Activated naive CD8-positive, alpha-beta T cell treated with anti-CD3 and anti-CD28 coated beads, Interleukin-2, amount 50 U/mL, for 16 hours (primary cell): ENCODE measurements around the gene IGF2BP1.
"Not testable (repeated sequence)": the region's sequence is repeated elsewhere in the genome, so short reads cannot be mapped to it uniquely, and the experiment has no call there.

ENCODE experiments used
- DNase-seq: peaks from one replicate; pipeline ENCODE4 v3.0.0-alpha.2; 2020; ENCODE audit warnings: low read depth, low spot score

The IGF2BP1 gene

DNA sequence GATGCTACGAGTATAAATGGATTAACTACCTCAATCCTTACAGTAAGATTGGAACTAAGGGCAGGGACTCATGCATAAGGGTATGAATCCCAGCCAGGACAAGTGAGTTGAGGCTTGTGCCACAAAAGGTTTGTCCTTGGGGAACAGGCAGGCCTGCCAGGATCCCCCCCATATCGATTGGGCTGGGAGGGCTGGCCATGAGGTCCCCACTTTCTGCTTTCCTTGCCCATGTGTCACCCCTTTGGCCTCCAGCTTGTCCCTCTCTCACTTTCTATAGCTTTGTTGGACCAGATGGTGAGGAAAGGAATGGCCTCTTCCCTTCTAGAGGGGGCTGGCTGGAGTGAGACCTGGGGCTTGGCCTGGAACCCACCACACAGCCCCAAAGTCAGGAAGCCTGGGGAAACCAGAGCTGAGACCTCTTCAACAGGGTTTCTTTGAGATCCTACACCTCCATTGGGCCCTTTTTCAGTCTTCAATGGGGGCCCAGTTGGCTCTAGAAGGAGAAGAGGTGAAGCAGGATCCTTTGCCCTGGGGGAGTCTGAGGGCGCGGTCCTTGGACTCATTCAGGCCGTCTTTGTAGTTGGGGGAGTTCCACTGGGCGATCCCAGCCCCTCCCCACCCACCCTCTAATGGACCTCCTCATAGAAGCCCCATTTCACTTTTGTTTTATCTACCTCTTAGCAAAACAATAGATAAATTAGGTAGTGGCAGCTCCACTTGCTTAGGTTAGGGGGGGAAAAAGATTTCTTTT is 57.3 kb downstream of the IGF2BP1 start:
- DNase-seq, result no peak

DNA sequence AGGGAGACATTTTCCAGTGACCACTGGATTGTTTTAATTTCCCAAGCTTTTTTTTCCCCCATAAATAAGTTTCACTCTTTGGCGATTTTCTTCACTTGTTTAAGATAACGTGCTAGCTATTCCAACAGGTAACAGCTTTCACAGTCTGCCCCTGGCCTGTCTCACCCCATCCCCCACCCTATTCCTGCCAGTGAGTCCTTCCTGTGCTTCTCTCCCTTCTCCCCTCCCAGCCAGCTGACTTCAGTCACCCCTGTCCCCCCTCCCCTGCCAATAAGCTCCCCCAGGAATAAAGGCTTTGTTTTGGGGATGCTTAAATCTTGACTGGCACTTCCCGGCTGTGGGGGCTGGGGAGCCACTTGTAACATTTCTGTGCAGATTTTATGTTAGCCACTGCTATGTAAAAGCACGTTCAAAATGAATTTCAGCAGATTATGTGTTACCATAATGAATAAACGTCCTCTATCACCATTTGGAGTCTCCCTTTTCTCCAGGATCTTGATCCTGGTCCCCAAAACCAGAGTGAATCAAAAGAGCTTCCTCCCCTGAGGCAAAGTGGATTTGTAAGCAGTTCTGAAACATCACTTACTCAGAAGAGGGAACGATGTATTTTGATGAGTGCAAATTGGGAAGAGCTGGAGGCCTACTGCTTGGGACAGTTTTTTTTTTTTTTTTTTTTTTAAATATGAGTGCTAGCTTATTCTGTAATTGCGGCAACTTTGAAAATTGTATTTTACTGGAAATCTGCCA is 58.2 kb downstream of the IGF2BP1 start:
- DNase-seq, result no peak

- no peak for DNase-seq
Measured at GRCh38 chr17:49061524-49061943, 64.3 kb downstream of the IGF2BP1 start.

GRCh38 chr17:49063652-49064051 is 66.5 kb downstream of the IGF2BP1 start:
- no peak for DNase-seq

DNA sequence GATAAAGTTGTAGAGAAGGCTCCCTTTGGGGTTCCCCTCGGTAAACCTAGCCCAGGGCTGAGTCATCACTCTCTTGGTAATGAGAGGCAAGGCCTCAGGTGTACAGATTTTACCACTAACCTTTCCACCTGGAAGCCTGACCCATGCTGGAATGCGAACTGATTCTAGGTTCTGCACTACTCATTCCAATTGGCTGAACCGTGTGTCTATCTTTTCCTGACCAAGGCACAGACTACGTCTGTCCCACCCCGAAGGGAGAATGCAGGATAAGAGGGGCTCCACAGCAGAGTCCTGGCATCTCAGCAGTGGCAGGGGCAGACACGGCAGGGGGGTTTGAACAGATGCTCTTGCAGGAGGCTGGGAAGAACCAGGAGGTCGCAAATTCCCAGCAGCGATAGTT is 70.0 kb downstream of the IGF2BP1 start:
- no peak for DNase-seq

DNA sequence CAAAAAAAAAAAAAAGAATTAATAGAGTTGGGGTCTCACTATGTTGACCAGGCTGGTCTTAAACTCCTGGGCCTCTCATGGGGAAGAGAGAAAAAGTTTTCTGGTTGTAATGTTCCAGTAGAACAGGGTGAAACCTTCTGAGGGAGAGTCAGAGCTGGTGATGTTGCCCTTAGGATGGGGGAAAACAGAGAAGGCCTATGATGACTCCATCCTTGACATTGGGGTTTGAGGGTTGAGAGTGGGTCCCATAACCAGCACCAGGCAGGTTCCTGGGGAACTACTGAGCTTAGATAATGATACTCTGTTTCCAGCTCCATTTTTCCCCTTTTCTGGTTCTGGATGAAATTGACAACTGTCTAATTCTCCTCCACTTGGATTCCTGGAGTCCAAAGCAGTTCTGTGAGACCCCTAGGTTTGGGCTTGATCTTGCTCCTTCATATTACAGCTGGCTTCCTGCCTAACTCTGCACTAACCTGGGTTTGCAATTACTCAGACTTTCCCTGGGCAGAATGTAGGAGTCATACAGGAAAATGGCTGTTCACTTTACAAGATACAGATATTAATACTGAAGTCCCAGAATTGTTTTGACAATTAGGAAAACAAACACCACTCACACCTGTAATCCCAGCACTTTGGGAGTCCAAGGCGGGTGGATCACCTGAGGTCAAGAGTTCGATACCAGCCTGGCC is 72.5 kb downstream of the IGF2BP1 start:
- no peak for DNase-seq

- no peak for DNase-seq
Measured at GRCh38 chr17:49071106-49071505, 73.9 kb downstream of the IGF2BP1 start.

GRCh38 chr17:49074851-49075540 is 77.8 kb downstream of the IGF2BP1 start:
- no peak for DNase-seq

- DNase-seq, result no peak
Measured at GRCh38 chr17:49076573-49077384, 79.6 kb downstream of the IGF2BP1 start.

DNA sequence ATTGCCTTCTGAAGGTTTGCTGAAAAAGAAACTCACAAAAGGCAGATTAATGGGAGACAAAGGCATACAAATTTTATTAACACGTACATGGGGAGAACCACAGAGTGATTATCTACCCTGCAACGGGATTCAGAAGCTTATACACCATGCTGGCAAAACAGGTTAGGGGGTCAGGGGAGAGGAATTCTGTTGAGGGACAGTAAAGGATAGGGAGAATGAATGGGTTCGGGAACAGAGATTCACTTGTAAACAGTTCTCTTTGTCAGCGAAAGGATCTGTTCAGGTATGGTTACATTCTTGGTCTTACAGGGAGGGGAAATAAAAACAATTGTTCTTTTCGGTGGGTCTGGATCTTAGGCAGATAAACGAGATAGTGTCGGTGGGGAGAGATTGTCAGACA is 81.1 kb downstream of the IGF2BP1 start:
- no peak for DNase-seq

GRCh38 chr17:49079840-49080663 is 82.9 kb downstream of the IGF2BP1 start:
- DNase-seq, result no peak

GRCh38 chr17:49082231-49082630 is 85.0 kb downstream of the IGF2BP1 start:
- no peak for DNase-seq

- not testable (repeated sequence) for DNase-seq
Measured at GRCh38 chr17:49085046-49085445, 87.9 kb downstream of the IGF2BP1 start.

DNA sequence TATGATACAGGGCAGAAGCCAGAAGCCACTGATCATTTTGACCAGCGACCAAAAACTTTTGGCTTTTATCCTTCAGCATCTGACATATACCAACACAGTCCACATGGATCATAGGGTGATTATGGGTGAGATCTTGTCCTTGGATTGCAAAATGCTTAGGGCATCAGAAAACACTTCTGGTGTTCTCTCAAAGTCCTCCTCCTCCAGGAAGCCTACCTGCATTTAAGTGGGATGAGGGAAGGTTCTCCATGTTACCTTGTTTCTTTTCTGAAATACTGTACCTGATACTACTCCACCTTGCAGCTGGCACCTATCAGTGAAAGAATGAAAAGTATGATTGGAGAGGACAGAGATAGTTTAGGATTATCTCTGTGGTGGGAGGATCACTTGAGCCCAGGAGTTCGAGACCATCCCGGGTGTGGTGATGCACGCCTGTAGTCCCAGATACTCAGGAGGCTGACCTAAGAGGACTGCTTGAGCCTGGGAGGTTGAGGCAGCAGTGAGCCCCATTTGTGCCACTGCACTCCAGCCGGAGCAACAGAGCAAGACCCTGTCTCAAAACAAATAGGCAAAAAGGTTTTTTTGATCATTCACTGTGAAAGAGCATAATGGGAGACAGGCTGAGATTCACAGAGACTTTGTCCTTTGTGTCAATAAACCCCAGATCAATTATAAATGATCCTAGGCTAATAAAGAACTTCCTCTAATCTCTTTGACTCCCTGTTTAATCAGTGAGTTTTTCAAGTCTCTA is 88.6 kb downstream of the IGF2BP1 start:
- DNase-seq, result no peak

GRCh38 chr17:49086316-49086605 is 89.1 kb downstream of the IGF2BP1 start:
- no peak for DNase-seq

GRCh38 chr17:49086649-49087048 is 89.5 kb downstream of the IGF2BP1 start:
- DNase-seq, result no peak

DNA sequence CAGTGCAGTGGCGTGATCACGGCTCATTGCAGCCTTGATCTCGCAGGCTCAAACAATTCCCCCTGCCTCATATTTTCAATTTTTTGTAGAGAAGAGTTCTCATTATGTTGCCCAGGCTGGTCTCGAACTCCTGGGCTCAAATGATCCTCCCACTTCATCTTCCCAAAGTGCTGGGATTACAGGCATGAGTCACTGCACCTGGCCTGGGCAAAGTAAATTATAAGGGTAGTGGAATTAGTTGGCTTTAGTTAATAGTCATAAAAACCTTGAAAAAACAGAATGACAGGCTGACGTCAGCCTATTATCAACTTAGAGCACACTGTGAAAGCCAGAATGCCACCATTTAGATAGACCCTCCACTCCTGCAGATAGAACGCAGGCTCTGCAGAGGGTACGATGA is 91.9 kb downstream of the IGF2BP1 start:
- DNase-seq, result no peak

GRCh38 chr17:49090878-49091594 is 93.9 kb downstream of the IGF2BP1 start:
- no peak for DNase-seq

DNA sequence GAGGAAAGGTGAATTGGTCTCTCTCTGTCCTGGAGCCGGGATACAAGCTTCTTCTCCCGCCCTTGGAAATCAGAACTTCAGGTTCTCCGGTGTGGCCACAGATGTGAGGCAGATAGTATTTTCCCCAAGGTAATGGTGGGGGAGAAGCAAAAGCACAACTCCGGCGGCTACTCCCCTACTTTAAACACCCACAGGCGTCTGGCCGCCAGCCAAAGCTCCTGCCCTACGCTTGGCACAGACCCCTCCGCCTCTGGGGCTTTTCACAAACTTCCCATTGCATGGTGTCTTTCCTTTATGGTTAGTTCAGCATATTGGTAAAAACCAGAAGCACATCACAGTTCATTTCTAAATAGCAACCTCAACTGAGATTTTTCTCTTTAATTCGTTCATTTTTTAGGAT is 95.9 kb downstream of the IGF2BP1 start:
- DNase-seq, result no peak
